ENCODE results near the gene PREP. TPM values are rescaled to one million over a fixed set of nuclear protein-coding genes. Genes with fewer than 3 reads are reported as not detected.
A peak's percentile ranks its signal among the peaks of the same experiment; 100 is the strongest.

Gene PREP
- total RNA-seq, 5 donors from 2014 or later (not counting 1 experiment from before 2014, with no cell fraction given), result 27.4 to 34.0 (median 30.7) TPM

DNA sequence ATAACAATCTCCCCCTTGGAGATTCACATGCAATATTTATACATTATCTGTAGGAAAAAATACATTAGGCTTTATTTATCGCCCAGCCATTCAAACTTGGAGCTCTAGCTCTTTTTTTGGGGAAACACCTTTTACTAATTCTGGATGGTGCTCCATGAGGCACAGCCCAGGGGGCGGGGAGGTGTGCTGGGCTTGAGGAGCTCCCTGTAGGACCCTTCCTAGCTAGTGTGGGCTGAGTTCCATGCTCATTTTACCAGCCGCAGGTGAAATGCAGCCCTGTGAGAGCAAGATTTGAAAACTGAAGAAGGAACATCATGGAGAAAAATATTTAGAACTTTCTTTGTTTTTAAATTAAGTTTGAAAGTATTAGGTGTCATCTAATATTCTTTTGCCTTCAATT lies 123.4 kb downstream of the PREP start:
- Mint-ChIP-seq H3K9me3 (no peaks in the 10 kb centered on the region), H3K4me3 (no peak overlapping the region), H3K27ac (no peak overlapping the region), H3K27me3 (no peaks in the 10 kb centered on the region), H3K4me1 (no peaks in the 10 kb centered on the region), H3K36me3 (peaks cover 73% of the 10 kb centered on the region)
- ATAC-seq (replicated peaks in 1 of 4) (no peak), DNase-seq (no peak)
- ChIA-PET POLR2A (no interaction called here), CTCF (no interaction called here)
- WGBS (ENCODE audit: insufficient coverage), result 100% methylated on average over 1 of the region's 3 CpGs
- Histone ChIP-seq H3K27ac (ENCODE audit: low read length) (no peak overlapping the region), H3K4me1 (ENCODE audit: control insufficient read depth in 1 of 2, extremely low read depth in 1 of 2, insufficient read depth in 2 of 2, low read length in 2 of 2) (no peaks in the 10 kb centered on the region), H3K9me3 (no peaks in the 10 kb centered on the region), H3K36me3 (ENCODE audit: control insufficient read depth in 2 of 2, extremely low read depth in 1 of 2, insufficient read depth in 1 of 2, low read length in 1 of 2) (peaks cover 11 to 60% of the 10 kb centered on the region in 2 donors), H3K4me3 (ENCODE audit: control insufficient read depth in 1 of 2, extremely low read depth in 1 of 2, low read length in 1 of 2) (no peak overlapping the region), H3K27me3 (replicated peaks in 1 of 2; ENCODE audit: control insufficient read depth in 2 of 2, extremely low read depth in 1 of 2, insufficient read depth in 2 of 2, low read length in 1 of 2) (no peaks in the 10 kb centered on the region)

DNA sequence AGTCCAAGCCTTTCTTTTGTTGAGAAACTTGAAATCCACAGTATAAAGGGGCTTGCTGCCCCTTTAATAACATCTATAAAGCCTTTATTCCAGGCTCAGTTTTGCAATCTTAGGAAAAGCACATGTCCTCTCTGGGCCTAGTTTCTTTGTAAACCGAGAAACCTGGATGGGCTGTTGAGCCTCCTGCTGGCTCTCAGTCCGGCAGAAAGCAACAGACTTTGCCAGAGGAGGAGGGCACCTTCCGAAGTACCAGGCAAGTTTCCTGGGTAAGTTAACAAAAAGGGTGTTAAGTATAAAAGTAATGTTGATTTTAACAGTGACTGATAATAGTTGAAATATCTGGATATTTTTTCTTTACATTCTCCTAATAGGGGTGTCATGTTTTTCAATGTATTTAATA lies 124.1 kb downstream of the PREP start:
- Histone ChIP-seq H3K9me3 (no peaks in the 10 kb centered on the region), H3K27me3 (replicated peaks in 1 of 2; ENCODE audit: control insufficient read depth in 2 of 2, extremely low read depth in 1 of 2, insufficient read depth in 2 of 2, low read length in 1 of 2) (no peaks in the 10 kb centered on the region), H3K27ac (ENCODE audit: low read length) (no peak overlapping the region), H3K36me3 (ENCODE audit: control insufficient read depth in 2 of 2, extremely low read depth in 1 of 2, insufficient read depth in 1 of 2, low read length in 1 of 2) (peaks cover 11 to 56% of the 10 kb centered on the region in 2 donors), H3K4me3 (ENCODE audit: control insufficient read depth in 1 of 2, extremely low read depth in 1 of 2, low read length in 1 of 2) (no peak overlapping the region), H3K4me1 (ENCODE audit: control insufficient read depth in 1 of 2, extremely low read depth in 1 of 2, insufficient read depth in 2 of 2, low read length in 2 of 2) (no peaks in the 10 kb centered on the region)
- no peaks in the 10 kb centered on the region for H3K27me3 Mint-ChIP-seq
- POLR2A ChIA-PET, result no interaction called here
- no peaks in the 10 kb centered on the region for H3K9me3 Mint-ChIP-seq
- CTCF ChIA-PET, result no interaction called here
- H3K4me3 Mint-ChIP-seq, result no peak overlapping the region
- peaks cover 71% of the 10 kb centered on the region for H3K36me3 Mint-ChIP-seq
- DNase-seq (no peak), ATAC-seq (replicated peaks in 1 of 4) (no peak)
- no peaks in the 10 kb centered on the region for H3K4me1 Mint-ChIP-seq
- no peak overlapping the region for H3K27ac Mint-ChIP-seq
- WGBS (ENCODE audit: insufficient coverage), result 100% methylated on average over 2 of the region's 3 CpGs

DNA sequence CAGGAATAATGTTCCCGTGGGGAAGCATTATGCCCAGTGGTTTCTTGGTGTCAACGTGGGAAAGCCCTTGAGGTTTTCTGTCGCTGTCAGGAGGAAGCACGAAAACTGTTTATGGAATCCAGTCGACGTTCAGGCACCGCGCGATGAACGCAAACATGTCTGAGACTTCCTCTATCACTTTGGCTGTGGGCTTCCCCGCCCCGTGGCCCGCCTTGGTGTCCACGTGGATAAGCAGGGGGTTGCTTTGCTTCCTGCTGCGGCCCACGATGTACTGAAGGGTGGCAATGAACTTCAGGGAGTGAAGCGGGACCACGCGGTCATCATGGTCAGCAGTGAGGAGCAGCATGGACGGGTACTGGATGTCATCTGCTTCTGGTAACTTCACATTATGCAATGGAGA lies 124.8 kb downstream of the PREP start:
- Histone ChIP-seq H3K36me3 (ENCODE audit: control insufficient read depth in 2 of 2, extremely low read depth in 1 of 2, insufficient read depth in 1 of 2, low read length in 1 of 2) (peaks cover 11 to 55% of the 10 kb centered on the region in 2 donors), H3K27me3 (replicated peaks in 1 of 2; ENCODE audit: control insufficient read depth in 2 of 2, extremely low read depth in 1 of 2, insufficient read depth in 2 of 2, low read length in 1 of 2) (no peaks in the 10 kb centered on the region), H3K9me3 (no peaks in the 10 kb centered on the region), H3K27ac (ENCODE audit: low read length) (no peak overlapping the region), H3K4me1 (ENCODE audit: control insufficient read depth in 1 of 2, extremely low read depth in 1 of 2, insufficient read depth in 2 of 2, low read length in 2 of 2) (no peaks in the 10 kb centered on the region), H3K4me3 (ENCODE audit: control insufficient read depth in 1 of 2, extremely low read depth in 1 of 2, low read length in 1 of 2) (no peak overlapping the region)
- H3K9me3 Mint-ChIP-seq, result no peaks in the 10 kb centered on the region
- peaks cover 0 to 1% (median 0%) of the 10 kb centered on the region in 3 donors for H3K4me1 Mint-ChIP-seq
- ChIA-PET POLR2A (no interaction called here), CTCF (no interaction called here)
- no peak for ATAC-seq (replicated peaks in 1 of 4)
- 94% methylated on average over 18 of the region's 20 CpGs for WGBS (ENCODE audit: insufficient coverage)
- H3K27me3 Mint-ChIP-seq, result no peaks in the 10 kb centered on the region
- DNase-seq, result no peak
- no peak overlapping the region for H3K4me3 Mint-ChIP-seq
- peaks cover 66% of the 10 kb centered on the region for H3K36me3 Mint-ChIP-seq
- no peak overlapping the region for H3K27ac Mint-ChIP-seq

DNA sequence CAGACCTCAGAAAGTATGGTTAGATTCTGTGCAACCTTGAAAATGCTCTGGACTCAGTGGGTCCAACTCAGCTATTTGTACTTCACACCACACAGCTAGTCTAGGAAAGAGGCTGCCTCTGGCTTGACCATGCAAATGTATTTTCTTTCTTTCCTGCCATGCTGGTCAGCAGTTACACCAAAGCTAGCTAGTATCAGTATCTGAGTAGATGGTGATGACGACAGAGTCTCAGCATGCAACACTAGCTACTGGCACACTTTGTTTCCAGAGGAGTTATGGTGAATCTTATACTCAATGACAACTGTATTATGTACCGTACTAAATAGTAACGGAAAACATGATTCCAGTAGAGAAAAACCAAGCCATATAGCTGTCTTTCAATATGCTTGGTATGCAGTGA lies 126.5 kb downstream of the PREP start:
- Histone ChIP-seq H3K4me3 (ENCODE audit: control insufficient read depth in 1 of 2, extremely low read depth in 1 of 2, low read length in 1 of 2) (no peak overlapping the region), H3K9me3 (no peaks in the 10 kb centered on the region), H3K4me1 (ENCODE audit: control insufficient read depth in 1 of 2, extremely low read depth in 1 of 2, insufficient read depth in 2 of 2, low read length in 2 of 2) (no peaks in the 10 kb centered on the region), H3K27ac (ENCODE audit: low read length) (no peak overlapping the region), H3K36me3 (ENCODE audit: control insufficient read depth in 2 of 2, extremely low read depth in 1 of 2, insufficient read depth in 1 of 2, low read length in 1 of 2) (peaks cover 11 to 38% of the 10 kb centered on the region in 2 donors), H3K27me3 (replicated peaks in 1 of 2; ENCODE audit: control insufficient read depth in 2 of 2, extremely low read depth in 1 of 2, insufficient read depth in 2 of 2, low read length in 1 of 2) (no peaks in the 10 kb centered on the region)
- Mint-ChIP-seq H3K36me3 (peaks cover 51% of the 10 kb centered on the region), H3K4me1 (peaks cover 0 to 6% (median 2%) of the 10 kb centered on the region in 3 donors), H3K27ac (no peak overlapping the region), H3K9me3 (no peaks in the 10 kb centered on the region), H3K4me3 (no peak overlapping the region), H3K27me3 (no peaks in the 10 kb centered on the region)
- ATAC-seq (replicated peaks in 1 of 4), result no peak
- no peak for DNase-seq
- CTCF ChIA-PET, result no interaction called here
- POLR2A ChIA-PET, result no interaction called here
- WGBS (ENCODE audit: insufficient coverage), result no CpG with 5 or more reads among the region's 3 CpGs

DNA sequence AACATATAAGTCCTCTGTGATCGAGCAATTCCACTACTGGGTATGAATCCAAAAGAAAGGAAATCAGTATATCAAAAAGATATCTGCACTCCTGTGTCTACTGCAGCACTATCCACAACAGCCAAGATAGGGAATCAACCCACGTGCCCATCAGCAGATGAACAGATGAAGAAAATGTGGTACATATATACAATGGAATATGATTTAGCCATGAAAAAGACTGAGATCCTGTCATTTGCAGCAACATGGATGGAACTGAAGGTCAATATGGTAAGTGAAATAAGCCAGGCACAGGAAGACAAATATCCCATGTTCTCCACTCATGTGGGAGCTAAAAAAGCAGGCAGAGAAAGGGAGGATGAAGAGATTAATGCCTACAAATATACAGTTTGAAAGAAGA lies 127.3 kb downstream of the PREP start:
- WGBS (ENCODE audit: insufficient coverage), result 100% methylated on average over 1 of the region's 2 CpGs
- Histone ChIP-seq H3K27ac (ENCODE audit: low read length) (no peak overlapping the region), H3K36me3 (ENCODE audit: control insufficient read depth in 2 of 2, extremely low read depth in 1 of 2, insufficient read depth in 1 of 2, low read length in 1 of 2) (peaks cover 11 to 32% of the 10 kb centered on the region in 2 donors), H3K4me1 (ENCODE audit: control insufficient read depth in 1 of 2, extremely low read depth in 1 of 2, insufficient read depth in 2 of 2, low read length in 2 of 2) (no peaks in the 10 kb centered on the region), H3K27me3 (replicated peaks in 1 of 2; ENCODE audit: control insufficient read depth in 2 of 2, extremely low read depth in 1 of 2, insufficient read depth in 2 of 2, low read length in 1 of 2) (no peaks in the 10 kb centered on the region), H3K4me3 (ENCODE audit: control insufficient read depth in 1 of 2, extremely low read depth in 1 of 2, low read length in 1 of 2) (no peak overlapping the region), H3K9me3 (no peaks in the 10 kb centered on the region)
- Mint-ChIP-seq H3K36me3 (peaks cover 46% of the 10 kb centered on the region), H3K9me3 (no peaks in the 10 kb centered on the region), H3K4me3 (no peak overlapping the region), H3K4me1 (peaks cover 0 to 6% (median 2%) of the 10 kb centered on the region in 3 donors), H3K27ac (no peak overlapping the region), H3K27me3 (no peaks in the 10 kb centered on the region)
- no peak for ATAC-seq (replicated peaks in 1 of 4)
- ChIA-PET POLR2A (no interaction called here), CTCF (no interaction called here)
- DNase-seq, result no peak

DNA sequence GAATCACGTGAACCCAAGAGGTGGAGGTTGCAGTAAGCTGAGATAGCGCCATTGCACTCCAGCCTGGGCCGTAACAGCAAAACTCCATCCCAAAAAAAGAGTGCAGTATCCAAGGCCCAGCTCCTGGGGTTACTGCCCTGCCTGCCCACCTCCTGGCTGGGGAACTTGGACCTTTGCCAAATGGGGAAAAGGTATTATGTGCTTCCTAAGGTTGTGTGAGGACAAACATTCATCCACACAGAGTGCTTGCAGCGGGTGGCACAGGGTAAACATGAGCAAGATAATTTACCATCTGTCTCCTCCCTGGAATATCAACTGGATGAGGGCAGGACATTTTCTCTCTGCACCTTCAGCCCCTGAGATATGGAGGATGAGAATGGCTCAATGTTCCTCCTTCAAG lies 128.2 kb downstream of the PREP start:
- Mint-ChIP-seq H3K4me3 (no peak overlapping the region), H3K27me3 (no peaks in the 10 kb centered on the region), H3K27ac (peak overlapping the region in 1 of 2 donors; percentile 54), H3K4me1 (peaks cover 0 to 6% (median 2%) of the 10 kb centered on the region in 3 donors), H3K36me3 (peaks cover 41% of the 10 kb centered on the region), H3K9me3 (no peaks in the 10 kb centered on the region)
- Histone ChIP-seq H3K27ac (ENCODE audit: low read length) (no peak overlapping the region), H3K9me3 (no peaks in the 10 kb centered on the region), H3K4me3 (ENCODE audit: control insufficient read depth in 1 of 2, extremely low read depth in 1 of 2, low read length in 1 of 2) (no peak overlapping the region), H3K27me3 (replicated peaks in 1 of 2; ENCODE audit: control insufficient read depth in 2 of 2, extremely low read depth in 1 of 2, insufficient read depth in 2 of 2, low read length in 1 of 2) (no peaks in the 10 kb centered on the region), H3K4me1 (ENCODE audit: control insufficient read depth in 1 of 2, extremely low read depth in 1 of 2, insufficient read depth in 2 of 2, low read length in 2 of 2) (no peaks in the 10 kb centered on the region), H3K36me3 (ENCODE audit: control insufficient read depth in 2 of 2, extremely low read depth in 1 of 2, insufficient read depth in 1 of 2, low read length in 1 of 2) (peaks cover 11 to 32% of the 10 kb centered on the region in 2 donors)
- 100% methylated on average over 1 of the region's 4 CpGs for WGBS (ENCODE audit: insufficient coverage)
- POLR2A ChIA-PET, result no interaction called here
- no peak for ATAC-seq (replicated peaks in 1 of 4)
- no peak for DNase-seq
- CTCF ChIA-PET, result no interaction called here

DNA sequence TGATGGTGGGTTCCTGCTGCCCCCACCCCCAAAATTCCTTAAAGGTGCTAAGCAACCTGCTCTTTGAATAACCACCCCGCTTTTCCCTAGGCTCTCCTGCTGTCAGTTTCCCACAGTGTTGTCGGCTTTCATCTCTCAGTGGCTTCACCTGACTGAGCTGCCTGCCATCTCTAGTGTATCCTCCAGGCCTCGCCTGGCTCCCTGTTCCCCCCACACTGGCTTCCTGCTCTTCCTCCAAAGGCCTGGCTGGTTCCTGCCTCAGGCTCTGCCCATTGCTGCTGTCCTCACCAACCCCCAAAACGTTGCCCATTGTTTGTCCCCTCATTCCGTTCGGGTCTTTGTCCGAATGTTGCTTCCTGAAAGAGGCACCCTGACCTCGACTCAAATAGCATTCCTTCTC lies 129.3 kb downstream of the PREP start:
- H3K27ac ChIP-seq (ENCODE audit: low read length), result no peak overlapping the region
- H3K27me3 ChIP-seq (replicated peaks in 1 of 2; ENCODE audit: control insufficient read depth in 2 of 2, extremely low read depth in 1 of 2, insufficient read depth in 2 of 2, low read length in 1 of 2), result no peaks in the 10 kb centered on the region
- WGBS (ENCODE audit: insufficient coverage), result 78% methylated on average over 7 of the region's 8 CpGs
- CTCF ChIA-PET, result no interaction called here
- Mint-ChIP-seq H3K27me3 (no peaks in the 10 kb centered on the region), H3K9me3 (no peaks in the 10 kb centered on the region), H3K4me1 (peaks cover 0 to 6% (median 2%) of the 10 kb centered on the region in 3 donors), H3K36me3 (peaks cover 32% of the 10 kb centered on the region), H3K4me3 (no peak overlapping the region), H3K27ac (no peak overlapping the region)
- no peaks in the 10 kb centered on the region for H3K4me1 ChIP-seq (ENCODE audit: control insufficient read depth in 1 of 2, extremely low read depth in 1 of 2, insufficient read depth in 2 of 2, low read length in 2 of 2)
- H3K4me3 ChIP-seq (ENCODE audit: control insufficient read depth in 1 of 2, extremely low read depth in 1 of 2, low read length in 1 of 2), result no peak overlapping the region
- H3K36me3 ChIP-seq (ENCODE audit: control insufficient read depth in 2 of 2, extremely low read depth in 1 of 2, insufficient read depth in 1 of 2, low read length in 1 of 2), result peaks cover 11 to 27% of the 10 kb centered on the region in 2 donors
- H3K9me3 ChIP-seq, result no peaks in the 10 kb centered on the region
- ATAC-seq (replicated peaks in 1 of 4) (no peak), DNase-seq (no peak)
- POLR2A ChIA-PET, result interaction anchor here (0.6 kb wide), 2 partner anchors 8 to 27 kb away, joined by 4 to 7 read pairs; no protein-coding TSS in a partner anchor
